ENCODE results near the gene MAG. TPM values are rescaled to one million over a fixed set of nuclear protein-coding genes. Genes with fewer than 3 reads are reported as not detected.

MAG gene
- 9.6 and 21.9 TPM in 2 replicates for total RNA-seq (2011; cell fraction: chromatin; rRNA removed; ENCODE audit: low replicate concordance)
- 25.2 and 25.7 TPM in 2 replicates for total RNA-seq (2011; cell fraction: nucleolus; rRNA removed)
- 12.0 and 17.2 TPM in 2 replicates for total RNA-seq (2011; cell fraction: nucleoplasm; rRNA removed)
- 6.3 and 9.0 TPM in 2 replicates for total RNA-seq (2014; rRNA removed)
- total RNA-seq (2014; rRNA removed; fragmentation: Illumina TruSeq; extraction: Trizol), result 0.67 and 1.1 TPM in 2 replicates
- 2.8 and 4.6 TPM in 2 replicates for total RNA-seq (2015; rRNA removed; fragmentation: Illumina TruSeq; extraction: Trizol)
- 6.4 and 7.7 TPM in 2 replicates for total RNA-seq (2021)
- polyA plus RNA-seq (2011; rRNA removed), result 1.4 and 1.6 TPM in 2 replicates
- 1.6 and 6.7 TPM in 2 replicates for polyA plus RNA-seq (2011; cell fraction: cytosol; rRNA removed)
- 1.9 and 8.2 TPM in 2 replicates for polyA plus RNA-seq (2011; cell fraction: nucleus; rRNA removed)
- polyA plus RNA-seq (2012), result 2.3 and 5.2 TPM in 2 replicates
- 0.61 and 3.3 TPM in 2 replicates for polyA plus RNA-seq (2014; fragmentation: Illumina TruSeq; extraction: Trizol)
- polyA plus RNA-seq (2014; fragmentation: Nextera tagmentation; extraction: Ambion mirVana), result under 1 TPM; 0.11 to 0.39 TPM
- polyA plus RNA-seq (2014; rRNA removed), result 2.9 and 10.0 TPM in 2 replicates
- 1.4 TPM in 1 of 2 replicates, not detected in the other for polyA minus RNA-seq (2011; rRNA and poly(A)+ RNA removed)
- polyA minus RNA-seq (2011; cell fraction: cytosol; rRNA and poly(A)+ RNA removed), result 3.0 and 8.6 TPM in 2 replicates
- 3.8 and 6.6 TPM in 2 replicates for polyA minus RNA-seq (2011; cell fraction: nucleus; rRNA and poly(A)+ RNA removed)
- Bru-seq, nascent RNA, result percentile 45 among the genes with signal in this experiment
- BruChase-seq, experiment 1, labeled RNA remaining after a 2-hour chase, result percentile 30 among the genes with signal in this experiment
- percentile 29 among the genes with signal in this experiment for BruChase-seq, experiment 2, labeled RNA remaining after a 6-hour chase
- long read RNA-seq, experiment 1, partial matches to known transcripts, result 7 of 11 reads
- long read RNA-seq, experiment 1, other reads (novel, unspliced or antisense), result 4 of 11 reads
- long read RNA-seq, experiment 2, partial matches to known transcripts, result 5 of 5 reads
- long read RNA-seq, experiment 2, other reads (novel, unspliced or antisense), result 0 of 5 reads
- long read RNA-seq, experiment 3, partial matches to known transcripts, result 8 of 8 reads
- long read RNA-seq, experiment 3, other reads (novel, unspliced or antisense), result 0 of 8 reads

- no peak for FAIRE-seq
- Histone ChIP-seq H3K4me2 (ENCODE audit: insufficient read depth, low read length) (no peak within 1 kb of the TSS), H3K4me3 (no peak within 1 kb of the TSS), H3K4me1 (replicated peaks in 1 of 2; ENCODE audit: control insufficient read depth in 2 of 2, insufficient read depth in 2 of 2, low read length in 2 of 2) (peaks cover 16 to 47% of the 10 kb centered on the region in 2 experiments; a peak in 4 of 5 replicates), H3K36me3 (ENCODE audit: control insufficient read depth, insufficient read depth, low read length) (no peaks in the 10 kb centered on the region), H3K9me1 (ENCODE audit: control insufficient read depth, insufficient read depth, low read length) (no peaks in the 10 kb centered on the region), H3K27me3 (ENCODE audit: control insufficient read depth in 2 of 2, insufficient read depth in 2 of 2, low read length in 2 of 2) (peaks cover 2 to 12% of the 10 kb centered on the region in 2 experiments; a peak in 2 of 5 replicates), H3K27ac (ENCODE audit: extremely low read depth, low read depth, low read length) (no peak within 1 kb of the TSS), H3K79me2 (ENCODE audit: control insufficient read depth, insufficient read depth, low read length) (no peaks in the 10 kb centered on the region), H2AFZ (ENCODE audit: low read depth, low read length) (no peak within 1 kb of the TSS), H4K20me1 (replicated peaks; ENCODE audit: control insufficient read depth, insufficient read depth, low read length) (no peaks in the 10 kb centered on the region), H3K9me3 (replicated peaks; ENCODE audit: control insufficient read depth, insufficient read depth, low read depth, low read length) (no peaks in the 10 kb centered on the region), H3K9ac (ENCODE audit: insufficient read depth in 1 of 2, low read depth in 2 of 2, low read length in 2 of 2) (peak within 1 kb of the TSS in 1 of 2 experiments; percentile 23; a peak in 1 of 4 replicates)
- ChIA-PET CTCF (ENCODE audit: low intra/inter-chr PET ratio) (no interaction called here), POLR2A (interaction anchor here (0.5 to 1.3 kb wide), 3 partner anchors 9 to 229 kb away, joined by 3 to 10 read pairs (median 7); no protein-coding TSS in a partner anchor)
- 11% methylated on average over 7 of the region's 12 CpGs for WGBS (ENCODE audit: insufficient coverage, low coverage, missing lambda C conversion rate)
- intact Hi-C loops (cut with micrococcal nuclease), result no loop called here
- TF ChIP-seq ESRRA (IDR thresholded peaks at IDR 0.05; ENCODE audit: borderline replicate concordance, low read depth) (no peak), ZNF146 (CRISPR knock-in tag; IDR thresholded peaks at IDR 0.05; ENCODE audit: unreplicated experiment) (no peak), ZNF311 (CRISPR knock-in tag; IDR thresholded peaks at IDR 0.05) (no peak), ZNF239 (CRISPR knock-in tag; IDR thresholded peaks at IDR 0.05) (no peak), ZNF23 (CRISPR knock-in tag; IDR thresholded peaks at IDR 0.05) (no peak), ZC3H8 (IDR thresholded peaks at IDR 0.05) (no peak)
- TF ChIP-seq, protein P1, sequence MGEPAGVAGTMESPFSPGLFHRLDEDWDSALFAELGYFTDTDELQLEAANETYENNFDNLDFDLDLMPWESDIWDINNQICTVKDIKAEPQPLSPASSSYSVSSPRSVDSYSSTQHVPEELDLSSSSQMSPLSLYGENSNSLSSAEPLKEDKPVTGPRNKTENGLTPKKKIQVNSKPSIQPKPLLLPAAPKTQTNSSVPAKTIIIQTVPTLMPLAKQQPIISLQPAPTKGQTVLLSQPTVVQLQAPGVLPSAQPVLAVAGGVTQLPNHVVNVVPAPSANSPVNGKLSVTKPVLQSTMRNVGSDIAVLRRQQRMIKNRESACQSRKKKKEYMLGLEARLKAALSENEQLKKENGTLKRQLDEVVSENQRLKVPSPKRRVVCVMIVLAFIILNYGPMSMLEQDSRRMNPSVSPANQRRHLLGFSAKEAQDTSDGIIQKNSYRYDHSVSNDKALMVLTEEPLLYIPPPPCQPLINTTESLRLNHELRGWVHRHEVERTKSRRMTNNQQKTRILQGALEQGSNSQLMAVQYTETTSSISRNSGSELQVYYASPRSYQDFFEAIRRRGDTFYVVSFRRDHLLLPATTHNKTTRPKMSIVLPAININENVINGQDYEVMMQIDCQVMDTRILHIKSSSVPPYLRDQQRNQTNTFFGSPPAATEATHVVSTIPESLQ (CRISPR knock-in tag; IDR thresholded peaks at IDR 0.05), result no peak
- TF ChIP-seq, protein P2, sequence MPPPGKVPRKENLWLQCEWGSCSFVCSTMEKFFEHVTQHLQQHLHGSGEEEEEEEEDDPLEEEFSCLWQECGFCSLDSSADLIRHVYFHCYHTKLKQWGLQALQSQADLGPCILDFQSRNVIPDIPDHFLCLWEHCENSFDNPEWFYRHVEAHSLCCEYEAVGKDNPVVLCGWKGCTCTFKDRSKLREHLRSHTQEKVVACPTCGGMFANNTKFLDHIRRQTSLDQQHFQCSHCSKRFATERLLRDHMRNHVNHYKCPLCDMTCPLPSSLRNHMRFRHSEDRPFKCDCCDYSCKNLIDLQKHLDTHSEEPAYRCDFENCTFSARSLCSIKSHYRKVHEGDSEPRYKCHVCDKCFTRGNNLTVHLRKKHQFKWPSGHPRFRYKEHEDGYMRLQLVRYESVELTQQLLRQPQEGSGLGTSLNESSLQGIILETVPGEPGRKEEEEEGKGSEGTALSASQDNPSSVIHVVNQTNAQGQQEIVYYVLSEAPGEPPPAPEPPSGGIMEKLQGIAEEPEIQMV (tag; conservative IDR thresholded peaks at IDR 0.05; ENCODE audit: low read depth), result no peak
- no peak for ATAC-seq
- no peak for DNase-seq (ENCODE audit: extremely low read depth in 1 of 4, low spot score in 3 of 4)
- BruUV-seq (replicated peaks), result no TSS peak
- in situ Hi-C loops (cut with MboI), result no loop called here
Measured at GRCh38 chr19:35291916-35292315, at the start of gene MAG. Gene MAG, plus strand, starts transcription at chr19:35292161. Its CDS starts 3,248 bp downstream, at chr19:35295409.

Measured in K562 (cell line).